Liver (tissue), 9 donors: ENCODE data around the gene CAPN10. TPM values are rescaled to one million over a fixed set of nuclear protein-coding genes. Genes with fewer than 3 reads are reported as not detected.

Source experiments
- DNase-seq: peaks from one replicate; pipeline ENCODE4 v3.0.0-alpha.2; 2017; ENCODE audit warnings: low spot score
- H3K27ac ChIP-seq, 2 donors: one replicate each; pipeline ENCODE4 v1.7.0; 2013; ENCODE audit warnings: inconsistent platforms in 2 of 2, low read length in 2 of 2, control low read depth in 1 of 2, low read depth in 1 of 2, mild to moderate bottlenecking in 1 of 2
- H3K27me3 ChIP-seq, 4 donors: one replicate each; pipeline versions ENCODE4 v1.6.1 to v1.7.0; 2013; ENCODE audit warnings: low read length in 3 of 4, inconsistent platforms in 1 of 4, mild to moderate bottlenecking in 1 of 4, moderate library complexity in 1 of 4; ENCODE audit not compliant: control insufficient read depth in 4 of 4, insufficient read depth in 4 of 4
- H3K36me3 ChIP-seq, 4 donors: one replicate each; pipeline versions ENCODE4 v1.6.1 to v1.7.0; 2013; ENCODE audit warnings: low read length in 3 of 4, mild to moderate bottlenecking in 3 of 4, low read depth in 1 of 4, moderate library complexity in 1 of 4; ENCODE audit not compliant: control insufficient read depth in 4 of 4, insufficient read depth in 3 of 4
- H3K4me1 ChIP-seq, 4 donors: one replicate each; pipeline versions ENCODE4 v1.6.1 to v1.7.0; 2013; ENCODE audit warnings: low read length in 3 of 4, mild to moderate bottlenecking in 3 of 4, moderate library complexity in 1 of 4; ENCODE audit not compliant: control insufficient read depth in 4 of 4, insufficient read depth in 4 of 4
- H3K4me3 ChIP-seq, 3 donors: one replicate each; pipeline versions ENCODE4 v1.6.1 to v1.7.0; 2013; ENCODE audit warnings: low read length in 3 of 3, control low read depth in 1 of 3, low read depth in 1 of 3, mild to moderate bottlenecking in 1 of 3
- H3K9ac ChIP-seq, 2 donors: one replicate each; pipeline ENCODE4 v1.7.0; 2013; ENCODE audit warnings: low read length in 2 of 2, mild to moderate bottlenecking in 2 of 2, moderate library complexity in 2 of 2, control low read depth in 1 of 2, low read depth in 1 of 2
- H3K9me3 ChIP-seq, 4 donors: one replicate each; pipeline versions ENCODE4 v1.6.1 to v1.7.0; 2013; ENCODE audit warnings: low read length in 3 of 4; ENCODE audit not compliant: control insufficient read depth in 4 of 4
- EGR1 ChIP-seq, 2 donors: IDR thresholded peaks; 2 replicates each; pipeline ENCODE4 v1.6.1; 2016 to 2018; ENCODE audit warnings: antibody characterized with exemption in 2 of 2, low read depth in 2 of 2
- FOXA1 ChIP-seq: IDR thresholded peaks from 2 replicates; pipeline ENCODE4 v1.6.1; 2016; ENCODE audit warnings: antibody characterized with exemption
- FOXA2 ChIP-seq: IDR thresholded peaks from 2 replicates; pipeline ENCODE4 v1.6.1; 2016; ENCODE audit warnings: antibody characterized with exemption
- GABPA ChIP-seq, 2 donors: IDR thresholded peaks in 1 of 2; conservative IDR thresholded peaks in 1 of 2; 2 replicates each; pipeline ENCODE4 v1.6.1; 2016; ENCODE audit warnings: antibody characterized with exemption in 2 of 2, mild to moderate bottlenecking in 1 of 2, moderate library complexity in 1 of 2
- HNF4A ChIP-seq, 2 donors: conservative IDR thresholded peaks; 2 replicates each; pipeline ENCODE4 v1.6.1; 2016; ENCODE audit warnings: antibody characterized with exemption in 2 of 2, mild to moderate bottlenecking in 2 of 2
- MAX ChIP-seq: IDR thresholded peaks from 2 replicates; pipeline ENCODE4 v1.6.1; 2016; ENCODE audit warnings: antibody characterized with exemption
- NR2F2 ChIP-seq: IDR thresholded peaks from 2 replicates; pipeline ENCODE4 v1.6.1; 2016; ENCODE audit warnings: antibody characterized with exemption
- RXRA ChIP-seq, 2 donors: IDR thresholded peaks; 2 replicates each; pipeline ENCODE4 v1.6.1; 2017 to 2018; ENCODE audit warnings: antibody characterized with exemption in 2 of 2, mild to moderate bottlenecking in 1 of 2
- YY1 ChIP-seq: IDR thresholded peaks from 2 replicates; pipeline ENCODE4 v1.6.1; 2016; ENCODE audit warnings: antibody characterized with exemption, mild to moderate bottlenecking
- WGBS: extraction: QIAGEN DNeasy Blood & Tissue Kit; methylation state at CpG from one replicate; pipeline ENCODE4 v1.1.7; 2013; 5-methylcytosine and 5-hydroxymethylcytosine counted together
- polyA plus RNA-seq, 2 donors: library from polyadenylated mRNA; stranded (reverse) in 1 of 2; unstranded in 1 of 2; fragments of 200-250 nt in 1 of 2; fragments of >200 nt in 1 of 2; fragmentation: Nextera tagmentation in 1 of 2; extraction: Ambion mirVana in 1 of 2; gene quantifications; one replicate each; pipeline versions ENCODE4 v1.2.1 to v1.2.3, GENCODE V29; 2013 to 2015
- total RNA-seq, 2 donors: library from RNA; depleted of rRNA; stranded (reverse); fragments of >200 nt; gene quantifications; one replicate each; pipeline ENCODE4 v1.2.3, GENCODE V29; 2014
- TF ChIP-seq, protein P1 (sequence below): IDR thresholded peaks from 2 replicates; pipeline ENCODE4 v1.6.1; 2016; ENCODE audit warnings: antibody characterized with exemption
- TF ChIP-seq, protein P2 (sequence below): IDR thresholded peaks from 2 replicates; pipeline ENCODE4 v1.6.1; 2016; ENCODE audit warnings: antibody characterized with exemption, mild to moderate bottlenecking
- TF ChIP-seq, protein P3 (sequence below): IDR thresholded peaks from 2 replicates; pipeline ENCODE4 v1.6.1; 2016; ENCODE audit warnings: antibody characterized with exemption
- donor health status: healthy.
- donor health status: healthy.
- donor health status: healthy.
- donor health status: healthy.
- donor health status: healthy.

The CAPN10 gene
- total and polyA plus RNA-seq, 4 donors: 4.8 to 11.3 (median 6.5) TPM

- no peaks in the 10 kb centered on the region for H3K36me3 ChIP-seq
- H3K9ac ChIP-seq: no peak overlapping the region
- no peak overlapping the region for H3K27ac ChIP-seq
- no peak for TF ChIP-seq FOXA2
- TF ChIP-seq, protein P1, sequence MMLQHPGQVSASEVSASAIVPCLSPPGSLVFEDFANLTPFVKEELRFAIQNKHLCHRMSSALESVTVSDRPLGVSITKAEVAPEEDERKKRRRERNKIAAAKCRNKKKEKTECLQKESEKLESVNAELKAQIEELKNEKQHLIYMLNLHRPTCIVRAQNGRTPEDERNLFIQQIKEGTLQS: no peak
- TF ChIP-seq GABPA (IDR thresholded peaks at IDR 0.05 in 1 of 2, conservative IDR thresholded peaks at IDR 0.05 in 1 of 2): no peak
- TF ChIP-seq FOXA1: no peak
- no peak for TF ChIP-seq YY1
- TF ChIP-seq RXRA (IDR thresholded peaks at IDR 0.05): no peak
- no peak for TF ChIP-seq HNF4A (conservative IDR thresholded peaks at IDR 0.05)
- TF ChIP-seq, protein P2, sequence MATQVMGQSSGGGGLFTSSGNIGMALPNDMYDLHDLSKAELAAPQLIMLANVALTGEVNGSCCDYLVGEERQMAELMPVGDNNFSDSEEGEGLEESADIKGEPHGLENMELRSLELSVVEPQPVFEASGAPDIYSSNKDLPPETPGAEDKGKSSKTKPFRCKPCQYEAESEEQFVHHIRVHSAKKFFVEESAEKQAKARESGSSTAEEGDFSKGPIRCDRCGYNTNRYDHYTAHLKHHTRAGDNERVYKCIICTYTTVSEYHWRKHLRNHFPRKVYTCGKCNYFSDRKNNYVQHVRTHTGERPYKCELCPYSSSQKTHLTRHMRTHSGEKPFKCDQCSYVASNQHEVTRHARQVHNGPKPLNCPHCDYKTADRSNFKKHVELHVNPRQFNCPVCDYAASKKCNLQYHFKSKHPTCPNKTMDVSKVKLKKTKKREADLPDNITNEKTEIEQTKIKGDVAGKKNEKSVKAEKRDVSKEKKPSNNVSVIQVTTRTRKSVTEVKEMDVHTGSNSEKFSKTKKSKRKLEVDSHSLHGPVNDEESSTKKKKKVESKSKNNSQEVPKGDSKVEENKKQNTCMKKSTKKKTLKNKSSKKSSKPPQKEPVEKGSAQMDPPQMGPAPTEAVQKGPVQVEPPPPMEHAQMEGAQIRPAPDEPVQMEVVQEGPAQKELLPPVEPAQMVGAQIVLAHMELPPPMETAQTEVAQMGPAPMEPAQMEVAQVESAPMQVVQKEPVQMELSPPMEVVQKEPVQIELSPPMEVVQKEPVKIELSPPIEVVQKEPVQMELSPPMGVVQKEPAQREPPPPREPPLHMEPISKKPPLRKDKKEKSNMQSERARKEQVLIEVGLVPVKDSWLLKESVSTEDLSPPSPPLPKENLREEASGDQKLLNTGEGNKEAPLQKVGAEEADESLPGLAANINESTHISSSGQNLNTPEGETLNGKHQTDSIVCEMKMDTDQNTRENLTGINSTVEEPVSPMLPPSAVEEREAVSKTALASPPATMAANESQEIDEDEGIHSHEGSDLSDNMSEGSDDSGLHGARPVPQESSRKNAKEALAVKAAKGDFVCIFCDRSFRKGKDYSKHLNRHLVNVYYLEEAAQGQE: no peak
- no peak for TF ChIP-seq EGR1 (IDR thresholded peaks at IDR 0.05; ENCODE audit: low read depth in 2 of 2)
- no peak for TF ChIP-seq MAX
- no peaks in the 10 kb centered on the region for H3K4me1 ChIP-seq
- no peak overlapping the region for H3K4me3 ChIP-seq
- DNase-seq: no peak
- 75% methylated on average over 3 of the region's 3 CpGs for WGBS
- peaks cover 0 to 4% (median 1%) of the 10 kb centered on the region in 4 donors for H3K9me3 ChIP-seq
- no peaks in the 10 kb centered on the region for H3K27me3 ChIP-seq
These were observed 49.5 kb downstream of the CAPN10 start for GRCh38 chr2:240635998-240636547.

- Histone ChIP-seq H3K9ac (no peak overlapping the region), H3K4me3 (no peak overlapping the region), H3K36me3 (no peaks in the 10 kb centered on the region), H3K27ac (no peak overlapping the region), H3K9me3 (peaks cover 0 to 4% (median 1%) of the 10 kb centered on the region in 4 donors), H3K4me1 (no peaks in the 10 kb centered on the region), H3K27me3 (no peaks in the 10 kb centered on the region)
- no peak for DNase-seq
- no peak for TF ChIP-seq NR2F2
- TF ChIP-seq, protein P3, sequence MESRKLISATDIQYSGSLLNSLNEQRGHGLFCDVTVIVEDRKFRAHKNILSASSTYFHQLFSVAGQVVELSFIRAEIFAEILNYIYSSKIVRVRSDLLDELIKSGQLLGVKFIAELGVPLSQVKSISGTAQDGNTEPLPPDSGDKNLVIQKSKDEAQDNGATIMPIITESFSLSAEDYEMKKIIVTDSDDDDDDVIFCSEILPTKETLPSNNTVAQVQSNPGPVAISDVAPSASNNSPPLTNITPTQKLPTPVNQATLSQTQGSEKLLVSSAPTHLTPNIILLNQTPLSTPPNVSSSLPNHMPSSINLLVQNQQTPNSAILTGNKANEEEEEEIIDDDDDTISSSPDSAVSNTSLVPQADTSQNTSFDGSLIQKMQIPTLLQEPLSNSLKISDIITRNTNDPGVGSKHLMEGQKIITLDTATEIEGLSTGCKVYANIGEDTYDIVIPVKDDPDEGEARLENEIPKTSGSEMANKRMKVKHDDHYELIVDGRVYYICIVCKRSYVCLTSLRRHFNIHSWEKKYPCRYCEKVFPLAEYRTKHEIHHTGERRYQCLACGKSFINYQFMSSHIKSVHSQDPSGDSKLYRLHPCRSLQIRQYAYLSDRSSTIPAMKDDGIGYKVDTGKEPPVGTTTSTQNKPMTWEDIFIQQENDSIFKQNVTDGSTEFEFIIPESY: no peak
- 79% methylated on average over 11 of the region's 11 CpGs for WGBS
These were observed 50.1 kb downstream of the CAPN10 start for GRCh38 chr2:240636563-240637115.
